ENCODE results near the gene HNRNPA3. TPM values are rescaled to one million over a fixed set of nuclear protein-coding genes. Genes with fewer than 3 reads are reported as not detected.
A peak's percentile ranks its signal among the peaks of the same experiment; 100 is the strongest.

Gene HNRNPA3
- total and polyA plus RNA-seq, 2 of the 13 experiments (the other 11 are each of a cell fraction or from before 2014, with no cell fraction given) = 73.3 to 97.7 TPM

DNA sequence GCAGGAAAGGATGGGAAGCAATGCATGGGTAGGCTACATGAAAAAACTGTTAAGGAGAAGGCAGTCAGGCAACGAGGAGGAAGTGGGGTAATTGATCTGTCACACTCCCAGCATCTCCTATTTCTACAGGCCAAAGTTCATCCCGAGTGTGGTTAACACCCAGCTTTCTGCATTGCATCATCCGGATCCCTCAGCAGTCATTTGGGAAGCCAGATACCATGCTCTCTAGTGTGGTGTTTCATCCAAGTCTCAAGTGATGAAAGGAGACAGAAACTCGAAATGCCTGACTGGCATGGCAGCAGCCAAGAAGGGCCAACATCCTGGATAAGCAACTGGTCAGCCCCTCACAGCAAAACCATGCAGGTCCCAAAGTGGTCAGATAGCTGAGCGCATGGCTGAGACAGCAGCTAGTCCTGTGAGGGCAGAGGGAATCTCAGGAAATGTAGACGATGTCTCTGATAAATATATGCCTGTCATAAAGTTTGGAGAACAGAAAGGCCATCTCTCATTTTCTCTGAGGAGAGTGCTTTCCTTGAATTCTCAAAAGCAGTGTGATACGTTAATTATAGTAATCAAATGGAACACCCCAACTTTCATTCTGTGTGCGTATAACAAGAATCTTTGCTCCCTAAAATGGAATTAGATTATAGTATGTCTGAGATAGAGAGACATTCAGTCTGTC is 24.8 kb upstream of the HNRNPA3 start (continued):
- TF ChIP-seq, protein P1, sequence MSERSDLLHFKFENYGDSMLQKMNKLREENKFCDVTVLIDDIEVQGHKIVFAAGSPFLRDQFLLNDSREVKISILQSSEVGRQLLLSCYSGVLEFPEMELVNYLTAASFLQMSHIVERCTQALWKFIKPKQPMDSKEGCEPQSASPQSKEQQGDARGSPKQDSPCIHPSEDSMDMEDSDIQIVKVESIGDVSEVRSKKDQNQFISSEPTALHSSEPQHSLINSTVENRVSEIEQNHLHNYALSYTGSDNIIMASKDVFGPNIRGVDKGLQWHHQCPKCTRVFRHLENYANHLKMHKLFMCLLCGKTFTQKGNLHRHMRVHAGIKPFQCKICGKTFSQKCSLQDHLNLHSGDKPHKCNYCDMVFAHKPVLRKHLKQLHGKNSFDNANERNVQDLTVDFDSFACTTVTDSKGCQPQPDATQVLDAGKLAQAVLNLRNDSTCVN (CRISPR knock-in tag; IDR thresholded peaks at IDR 0.05; ENCODE audit: borderline replicate concordance) = peak; percentile 77
- peak; percentile 83; the same call in 1 of the 2 replicates for TF ChIP-seq SPEN (CRISPR knock-in tag; IDR thresholded peaks at IDR 0.05; ENCODE audit: low read depth)
- TF ChIP-seq ZNF224 (CRISPR knock-in tag; IDR thresholded peaks at IDR 0.05) = no peak
- TF ChIP-seq, protein P2, sequence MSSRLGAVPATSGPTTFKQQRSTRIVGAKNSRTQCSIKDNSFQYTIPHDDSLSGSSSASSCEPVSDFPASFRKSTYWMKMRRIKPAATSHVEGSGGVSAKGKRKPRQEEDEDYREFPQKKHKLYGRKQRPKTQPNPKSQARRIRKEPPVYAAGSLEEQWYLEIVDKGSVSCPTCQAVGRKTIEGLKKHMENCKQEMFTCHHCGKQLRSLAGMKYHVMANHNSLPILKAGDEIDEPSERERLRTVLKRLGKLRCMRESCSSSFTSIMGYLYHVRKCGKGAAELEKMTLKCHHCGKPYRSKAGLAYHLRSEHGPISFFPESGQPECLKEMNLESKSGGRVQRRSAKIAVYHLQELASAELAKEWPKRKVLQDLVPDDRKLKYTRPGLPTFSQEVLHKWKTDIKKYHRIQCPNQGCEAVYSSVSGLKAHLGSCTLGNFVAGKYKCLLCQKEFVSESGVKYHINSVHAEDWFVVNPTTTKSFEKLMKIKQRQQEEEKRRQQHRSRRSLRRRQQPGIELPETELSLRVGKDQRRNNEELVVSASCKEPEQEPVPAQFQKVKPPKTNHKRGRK (CRISPR knock-in tag; IDR thresholded peaks at IDR 0.05) = no peak
- no peak for TF ChIP-seq ZFYVE20 (CRISPR knock-in tag; IDR thresholded peaks at IDR 0.05; ENCODE audit: borderline replicate concordance, low read depth)
- no peak for TF ChIP-seq SNAI1 (CRISPR knock-in tag; IDR thresholded peaks at IDR 0.05; ENCODE audit: borderline replicate concordance)
- no peak; the same call in 1 of the 2 replicates for TF ChIP-seq SRY (CRISPR knock-in tag; IDR thresholded peaks at IDR 0.05)
- TF ChIP-seq SOX5 (CRISPR knock-in tag; IDR thresholded peaks at IDR 0.05; ENCODE audit: borderline replicate concordance) = peak; percentile 91
- peak; percentile 93 for TF ChIP-seq DMAP1 (CRISPR knock-in tag; IDR thresholded peaks at IDR 0.05)
- TF ChIP-seq, protein P3, sequence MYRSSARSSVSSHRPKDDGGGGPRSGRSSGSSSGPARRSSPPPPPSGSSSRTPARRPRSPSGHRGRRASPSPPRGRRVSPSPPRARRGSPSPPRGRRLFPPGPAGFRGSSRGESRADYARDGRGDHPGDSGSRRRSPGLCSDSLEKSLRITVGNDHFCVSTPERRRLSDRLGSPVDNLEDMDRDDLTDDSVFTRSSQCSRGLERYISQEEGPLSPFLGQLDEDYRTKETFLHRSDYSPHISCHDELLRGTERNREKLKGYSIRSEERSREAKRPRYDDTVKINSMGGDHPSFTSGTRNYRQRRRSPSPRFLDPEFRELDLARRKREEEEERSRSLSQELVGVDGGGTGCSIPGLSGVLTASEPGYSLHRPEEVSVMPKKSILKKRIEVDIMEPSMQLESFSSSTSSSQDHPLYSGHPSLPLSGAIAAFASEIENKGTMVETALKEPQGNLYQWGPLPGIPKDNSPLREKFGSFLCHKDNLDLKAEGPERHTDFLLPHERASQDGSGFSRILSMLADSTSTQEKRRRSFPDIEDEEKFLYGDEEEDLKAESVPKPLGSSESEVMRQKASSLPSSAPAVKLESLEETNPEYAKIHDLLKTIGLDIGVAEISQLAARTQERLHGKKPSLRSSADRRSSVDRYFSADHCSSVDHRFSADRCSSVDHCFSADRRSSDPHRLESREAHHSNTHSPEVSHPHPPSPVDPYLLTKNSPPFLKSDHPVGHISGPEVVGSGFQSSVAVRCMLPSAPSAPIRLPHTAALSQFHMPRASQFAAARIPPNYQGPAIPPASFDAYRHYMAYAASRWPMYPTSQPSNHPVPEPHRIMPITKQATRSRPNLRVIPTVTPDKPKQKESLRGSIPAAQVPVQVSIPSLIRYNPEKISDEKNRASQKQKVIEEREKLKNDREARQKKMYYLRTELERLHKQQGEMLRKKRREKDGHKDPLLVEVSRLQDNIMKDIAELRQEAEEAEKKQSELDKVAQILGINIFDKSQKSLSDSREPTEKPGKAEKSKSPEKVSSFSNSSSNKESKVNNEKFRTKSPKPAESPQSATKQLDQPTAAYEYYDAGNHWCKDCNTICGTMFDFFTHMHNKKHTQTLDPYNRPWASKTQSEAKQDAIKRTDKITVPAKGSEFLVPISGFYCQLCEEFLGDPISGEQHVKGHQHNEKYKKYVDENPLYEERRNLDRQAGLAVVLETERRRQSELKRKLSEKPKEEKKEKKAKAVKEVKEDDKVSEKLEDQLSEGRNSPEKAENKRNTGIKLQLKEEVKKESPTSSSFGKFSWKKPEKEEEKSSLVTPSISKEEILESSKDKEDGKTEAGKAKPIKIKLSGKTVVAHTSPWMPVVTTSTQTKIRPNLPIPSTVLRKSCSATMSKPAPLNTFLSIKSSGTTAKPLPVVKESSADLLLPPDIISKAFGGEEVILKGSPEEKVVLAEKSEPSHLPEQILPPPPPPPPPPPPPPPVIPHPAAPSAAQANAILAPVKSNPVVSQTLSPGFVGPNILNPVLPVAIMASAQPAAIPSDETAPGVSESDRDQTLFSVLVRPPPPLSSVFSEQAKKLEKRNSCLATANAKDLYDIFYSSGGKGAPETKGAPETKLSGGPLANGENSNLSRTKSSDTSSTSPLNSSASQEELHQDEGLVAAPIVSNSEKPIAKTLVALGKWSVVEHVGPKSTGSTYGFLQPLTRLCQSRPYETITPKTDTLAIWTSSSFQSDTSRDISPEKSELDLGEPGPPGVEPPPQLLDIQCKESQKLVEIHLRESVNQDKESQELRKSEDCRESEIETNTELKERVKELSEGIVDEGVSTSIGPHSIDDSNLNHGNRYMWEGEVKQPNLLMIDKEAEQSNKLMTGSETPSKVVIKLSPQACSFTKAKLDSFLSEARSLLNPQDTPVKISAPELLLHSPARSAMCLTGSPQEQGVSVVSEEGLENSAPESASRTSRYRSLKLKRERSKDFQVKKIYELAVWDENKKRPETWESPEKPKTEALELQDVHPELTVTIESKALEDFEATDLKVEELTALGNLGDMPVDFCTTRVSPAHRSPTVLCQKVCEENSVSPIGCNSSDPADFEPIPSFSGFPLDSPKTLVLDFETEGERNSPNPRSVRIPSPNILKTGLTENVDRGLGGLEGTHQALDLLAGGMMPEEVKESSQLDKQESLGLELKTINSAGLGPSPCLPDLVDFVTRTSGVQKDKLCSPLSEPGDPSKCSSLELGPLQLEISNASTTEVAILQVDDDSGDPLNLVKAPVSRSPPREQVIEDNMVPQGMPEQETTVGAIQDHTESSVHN (CRISPR knock-in tag; IDR thresholded peaks at IDR 0.05) = peak; percentile 98; the same call in 1 of the 2 replicates
- no peak for TF ChIP-seq RFX5 (IDR thresholded peaks at IDR 0.05; ENCODE audit: low read depth, low read length)
- TF ChIP-seq, protein P4, sequence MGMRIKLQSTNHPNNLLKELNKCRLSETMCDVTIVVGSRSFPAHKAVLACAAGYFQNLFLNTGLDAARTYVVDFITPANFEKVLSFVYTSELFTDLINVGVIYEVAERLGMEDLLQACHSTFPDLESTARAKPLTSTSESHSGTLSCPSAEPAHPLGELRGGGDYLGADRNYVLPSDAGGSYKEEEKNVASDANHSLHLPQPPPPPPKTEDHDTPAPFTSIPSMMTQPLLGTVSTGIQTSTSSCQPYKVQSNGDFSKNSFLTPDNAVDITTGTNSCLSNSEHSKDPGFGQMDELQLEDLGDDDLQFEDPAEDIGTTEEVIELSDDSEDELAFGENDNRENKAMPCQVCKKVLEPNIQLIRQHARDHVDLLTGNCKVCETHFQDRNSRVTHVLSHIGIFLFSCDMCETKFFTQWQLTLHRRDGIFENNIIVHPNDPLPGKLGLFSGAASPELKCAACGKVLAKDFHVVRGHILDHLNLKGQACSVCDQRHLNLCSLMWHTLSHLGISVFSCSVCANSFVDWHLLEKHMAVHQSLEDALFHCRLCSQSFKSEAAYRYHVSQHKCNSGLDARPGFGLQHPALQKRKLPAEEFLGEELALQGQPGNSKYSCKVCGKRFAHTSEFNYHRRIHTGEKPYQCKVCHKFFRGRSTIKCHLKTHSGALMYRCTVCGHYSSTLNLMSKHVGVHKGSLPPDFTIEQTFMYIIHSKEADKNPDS (CRISPR knock-in tag; IDR thresholded peaks at IDR 0.05) = no peak

Data from HepG2 (cell line).